T-helper 1 cell treated with Interleukin-12 subunit alpha and Interleukin-12 subunit beta and Interleukin-4 antibody, amounts not matched to agents 30 ng/mL and 1 ng/mL, for 36 hours (primary cell): Measurements from ENCODE around the gene KIFC1. TPM values are rescaled to one million over a fixed set of nuclear protein-coding genes. Genes with fewer than 3 reads are reported as not detected.

Experiments
- total RNA-seq: library from RNA; stranded (reverse); gene quantifications from 2 replicates; pipeline ENCODE4 v1.2.3, GENCODE V29; 2022

Gene KIFC1
- total RNA-seq, 1 donor from 2014 or later: 76.9 TPM

Other genes starting within 250 kb of the KIFC1 start
- gene COL11A2, start 199.4 kb upstream of the KIFC1 start, total RNA-seq: 0.42 and 0.61 TPM in 2 replicates
- 44.1 and 47.2 TPM in 2 replicates for gene RXRB, start 191.2 kb upstream of the KIFC1 start, total RNA-seq
- gene SLC39A7, start 191.0 kb upstream of the KIFC1 start, total RNA-seq: 60.7 and 62.1 TPM in 2 replicates
- gene HSD17B8, start 187.2 kb upstream of the KIFC1 start, total RNA-seq: 6.9 TPM in 2 replicates
- 44.0 and 46.0 TPM in 2 replicates for gene RING1, start 183.3 kb upstream of the KIFC1 start, total RNA-seq
- 64.0 and 71.6 TPM in 2 replicates for gene VPS52, start 119.9 kb upstream of the KIFC1 start, total RNA-seq
- 1,946 and 1,985 TPM in 2 replicates for gene RPS18, start 119.7 kb upstream of the KIFC1 start, total RNA-seq
- gene B3GALT4, start 114.7 kb upstream of the KIFC1 start, total RNA-seq: 17.1 and 19.7 TPM in 2 replicates
- 68.2 and 70.7 TPM in 2 replicates for gene WDR46, start 102.6 kb upstream of the KIFC1 start, total RNA-seq
- 71.8 and 79.6 TPM in 2 replicates for gene PFDN6, start 102.2 kb upstream of the KIFC1 start, total RNA-seq
- 45.7 and 46.5 TPM in 2 replicates for gene RGL2, start 92.9 kb upstream of the KIFC1 start, total RNA-seq
- gene TAPBP, start 77.7 kb upstream of the KIFC1 start, total RNA-seq: 415 TPM in 2 replicates
- 12.4 and 13.3 TPM in 2 replicates for gene ZBTB22, start 74.1 kb upstream of the KIFC1 start, total RNA-seq
- gene DAXX, start 68.9 kb upstream of the KIFC1 start, total RNA-seq: 76.7 and 80.6 TPM in 2 replicates
- 37.1 and 38.5 TPM in 2 replicates for gene PHF1, start 19.2 kb downstream of the KIFC1 start, total RNA-seq
- 134 and 135 TPM in 2 replicates for gene CUTA, start 26.3 kb downstream of the KIFC1 start, total RNA-seq
- gene SYNGAP1, start 28.2 kb downstream of the KIFC1 start, total RNA-seq: 31.8 and 32.4 TPM in 2 replicates
- 11.7 and 12.1 TPM in 2 replicates for gene ZBTB9, start 62.8 kb downstream of the KIFC1 start, total RNA-seq
- gene BAK1, start 188.5 kb downstream of the KIFC1 start, total RNA-seq: 94.4 and 95.0 TPM in 2 replicates
- 45.4 and 46.9 TPM in 2 replicates for gene ITPR3, start 229.5 kb downstream of the KIFC1 start, total RNA-seq